ENCODE results near the gene ACAA1.

ACAA1 gene

DNA sequence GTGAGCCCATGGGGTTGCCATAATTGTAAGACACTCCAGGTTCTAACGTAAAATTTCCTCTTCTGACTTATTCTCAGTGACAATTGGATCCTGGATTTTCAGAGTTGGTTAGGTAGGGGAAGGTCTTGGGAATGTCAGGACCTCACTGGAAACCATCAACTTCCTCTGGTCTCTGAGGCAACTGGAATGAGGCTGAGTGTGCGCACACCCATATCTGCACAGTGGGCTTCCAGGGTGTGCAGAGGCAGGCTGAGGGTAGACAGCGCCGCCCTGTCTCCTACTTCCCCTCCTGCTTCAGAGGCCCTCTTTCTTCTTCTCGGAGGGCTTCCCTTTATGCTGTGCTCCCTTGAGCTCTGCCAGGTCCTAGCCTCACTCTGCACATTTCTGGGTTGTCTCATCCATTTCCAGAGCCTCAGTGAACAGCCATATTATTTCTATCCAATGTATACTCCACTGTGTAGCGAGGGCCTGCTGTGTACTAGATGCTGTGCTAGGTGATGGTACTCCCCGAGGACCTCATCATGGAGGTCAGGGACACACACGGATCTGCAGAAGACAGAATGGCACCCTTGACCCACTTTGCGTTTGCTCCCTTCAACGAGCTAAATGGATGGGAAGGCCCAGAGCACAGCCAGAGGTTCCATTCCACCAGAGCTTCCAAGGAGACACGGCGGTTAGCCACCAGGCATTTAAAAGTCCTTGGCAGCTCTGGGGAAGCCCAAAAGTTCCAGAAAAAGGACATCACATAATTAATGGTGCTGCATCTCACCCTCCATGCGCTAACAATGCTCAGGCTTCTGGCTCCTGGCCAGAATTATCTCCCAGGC lies 18.3 kb downstream of the ACAA1 start:
- DNase-seq (ENCODE audit: low read depth): no peak

DNA sequence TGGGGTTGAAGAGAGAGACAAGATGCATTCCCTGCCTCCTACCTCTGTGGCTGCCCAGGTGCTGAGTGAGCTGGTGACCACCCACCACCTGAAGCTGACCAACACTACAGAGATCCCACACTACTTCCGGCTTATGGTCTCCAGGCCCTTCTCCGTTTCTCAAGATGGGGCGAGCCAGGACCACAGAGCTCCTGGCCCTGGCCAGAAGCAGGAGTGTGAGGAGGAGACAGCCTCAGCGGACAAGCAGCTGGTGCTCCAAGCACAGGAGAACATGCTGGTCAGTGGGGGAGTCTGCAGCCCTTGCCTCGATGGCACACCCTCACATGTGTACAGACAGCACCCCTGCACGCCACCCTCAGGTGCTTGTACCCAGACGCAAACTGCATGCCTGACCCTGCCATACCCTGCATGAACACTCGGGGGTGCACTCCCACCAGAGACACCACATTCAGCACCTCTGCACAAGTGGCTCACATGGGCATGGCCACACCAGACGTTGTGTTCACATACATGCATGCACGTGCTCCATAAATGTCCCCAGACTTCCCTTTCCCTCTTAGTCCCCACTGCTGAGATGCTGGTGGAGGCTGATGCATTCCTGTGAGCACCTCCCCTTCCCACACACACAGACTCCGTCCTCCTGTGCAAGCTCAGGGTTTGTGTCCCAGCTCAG lies 19.0 kb downstream of the ACAA1 start:
- peak; percentile 57 for DNase-seq (ENCODE audit: low read depth)

DNA sequence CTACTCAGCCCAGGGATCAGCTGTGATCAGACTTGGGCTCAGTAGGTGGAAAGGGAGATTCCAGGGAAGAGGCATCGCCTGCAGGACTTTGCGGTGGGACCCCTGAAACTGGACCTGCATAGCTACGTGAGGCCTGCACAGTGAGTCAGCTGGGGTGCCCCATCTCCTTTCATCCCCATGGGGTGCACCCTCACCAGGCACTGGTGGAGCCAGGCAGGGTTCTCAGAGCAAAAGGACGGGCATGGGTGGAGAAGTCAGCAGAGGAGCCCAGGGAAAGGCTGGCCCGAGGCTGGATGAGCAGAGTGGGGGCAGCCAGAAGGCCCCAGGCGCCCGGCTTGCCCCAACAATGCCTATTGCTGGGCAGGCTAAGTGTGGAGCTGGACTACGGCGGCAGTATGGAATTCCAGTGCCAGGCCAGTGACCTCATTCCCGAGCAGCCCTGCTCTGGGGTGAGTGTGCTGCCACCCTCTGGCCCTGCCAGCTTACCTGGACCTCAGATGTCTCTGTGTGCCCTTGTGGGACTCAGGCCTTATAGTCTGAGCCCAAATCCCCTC lies 19.7 kb downstream of the ACAA1 start:
- DNase-seq (ENCODE audit: low read depth): no peak

DNA sequence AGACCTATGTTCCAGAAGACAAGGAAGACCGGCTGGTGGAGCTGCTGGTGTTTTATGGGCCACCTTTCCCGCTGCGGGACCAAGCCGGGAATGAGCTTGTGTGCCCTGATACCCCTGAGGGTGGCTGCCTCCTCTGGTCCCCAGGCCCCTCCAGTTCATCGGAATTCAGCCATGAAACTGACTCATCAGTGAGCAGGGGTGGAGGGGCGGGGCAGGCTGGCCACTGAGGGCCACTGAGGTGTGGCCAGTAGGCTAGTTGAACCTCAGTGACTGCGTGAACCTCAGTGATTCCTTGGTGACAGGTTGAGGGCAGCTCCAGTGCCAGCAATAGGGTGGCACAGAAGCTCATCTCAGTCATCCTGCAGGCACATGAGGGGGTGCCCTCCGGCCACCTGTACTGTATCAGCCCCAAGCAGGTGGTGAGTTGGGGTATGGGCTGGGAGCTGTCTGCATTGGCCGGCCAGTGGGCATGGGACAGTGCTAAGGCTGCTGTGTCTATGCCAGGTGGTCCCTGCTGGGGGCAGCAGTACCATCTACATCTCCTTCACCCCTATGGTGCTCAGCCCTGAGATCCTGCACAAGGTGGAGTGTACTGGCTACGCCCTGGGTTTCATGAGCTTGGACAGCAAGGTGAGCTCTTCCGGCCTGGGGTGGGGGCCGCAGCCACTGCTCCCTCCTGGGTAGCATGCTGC lies 20.3 kb downstream of the ACAA1 start:
- DNase-seq (ENCODE audit: low read depth): no peak

DNA sequence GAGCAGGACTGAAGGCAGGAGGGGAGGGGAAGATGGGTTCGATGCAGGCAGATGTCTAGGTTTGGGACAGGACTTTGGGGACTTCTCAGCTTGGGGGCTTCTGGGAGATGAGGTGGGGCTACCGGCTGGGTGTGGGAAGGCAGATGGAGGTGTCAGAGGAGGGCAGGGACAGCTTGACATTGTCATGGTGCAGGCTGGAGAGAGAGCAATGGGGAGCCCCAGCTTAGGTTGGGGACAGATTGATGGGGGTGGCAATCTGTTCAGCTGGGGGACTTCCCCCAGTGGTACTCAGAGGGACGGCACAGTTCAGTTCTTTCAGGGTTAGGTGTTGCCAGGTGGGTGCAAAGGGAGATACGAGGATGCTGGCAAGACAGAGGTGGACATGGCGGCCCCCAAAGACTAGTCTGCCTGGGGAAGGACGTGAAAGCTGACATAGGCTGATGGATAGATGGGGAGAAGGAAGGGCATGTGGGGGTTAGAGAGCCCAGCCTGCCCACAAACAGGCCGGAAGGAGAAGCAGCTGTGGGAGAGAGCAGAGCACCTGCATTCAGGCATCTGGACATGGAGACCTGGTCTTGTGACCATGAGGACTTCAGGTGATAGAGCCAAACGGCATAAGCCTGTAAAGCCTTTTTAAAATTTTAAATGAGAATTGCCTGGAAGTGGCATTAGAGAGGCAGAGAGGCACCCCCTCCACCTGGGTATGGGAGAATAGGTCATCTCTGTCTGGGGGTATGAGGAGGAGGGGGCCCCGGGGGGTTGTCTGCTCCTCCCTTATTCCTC lies 21.1 kb downstream of the ACAA1 start:
- no peak for DNase-seq (ENCODE audit: low read depth)

DNA sequence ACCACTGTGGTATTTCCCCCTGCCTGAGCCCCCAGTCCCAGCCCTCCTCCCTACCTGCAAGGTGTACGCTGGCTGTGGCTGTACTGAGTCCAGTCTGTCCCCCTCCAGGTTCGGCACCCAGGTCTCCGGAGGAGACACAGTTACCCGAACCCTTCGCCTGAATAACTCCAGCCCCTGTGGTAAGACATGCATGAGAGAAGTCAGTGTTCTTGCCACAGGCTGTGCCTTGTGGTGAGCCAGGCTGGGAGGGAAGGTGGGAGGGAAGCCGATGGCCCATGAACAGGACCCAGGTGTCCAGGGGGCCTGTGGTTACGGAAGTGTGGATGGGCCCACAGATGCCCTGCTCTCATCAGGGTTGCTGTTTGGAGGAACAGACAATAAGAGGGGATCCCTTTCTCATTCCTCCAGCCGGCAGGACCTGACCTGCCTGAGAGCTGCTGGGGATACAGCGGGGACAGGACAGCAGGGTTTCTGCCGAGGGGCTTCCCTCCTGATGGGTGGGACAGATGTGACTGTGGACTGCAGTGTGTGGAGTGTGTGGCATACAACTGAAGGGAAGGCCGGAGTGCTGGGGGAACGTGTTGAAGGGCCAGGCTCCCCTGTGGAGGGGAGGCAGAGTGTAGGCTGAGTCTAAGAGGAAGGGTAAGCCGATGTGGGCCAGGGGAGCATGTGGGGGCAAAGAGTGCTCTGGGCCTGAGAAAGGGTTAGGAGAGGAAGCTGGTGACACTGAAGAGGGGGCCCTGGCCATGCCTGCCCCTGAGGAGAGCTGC lies 21.9 kb downstream of the ACAA1 start:
- DNase-seq (ENCODE audit: low read depth): no peak

DNA sequence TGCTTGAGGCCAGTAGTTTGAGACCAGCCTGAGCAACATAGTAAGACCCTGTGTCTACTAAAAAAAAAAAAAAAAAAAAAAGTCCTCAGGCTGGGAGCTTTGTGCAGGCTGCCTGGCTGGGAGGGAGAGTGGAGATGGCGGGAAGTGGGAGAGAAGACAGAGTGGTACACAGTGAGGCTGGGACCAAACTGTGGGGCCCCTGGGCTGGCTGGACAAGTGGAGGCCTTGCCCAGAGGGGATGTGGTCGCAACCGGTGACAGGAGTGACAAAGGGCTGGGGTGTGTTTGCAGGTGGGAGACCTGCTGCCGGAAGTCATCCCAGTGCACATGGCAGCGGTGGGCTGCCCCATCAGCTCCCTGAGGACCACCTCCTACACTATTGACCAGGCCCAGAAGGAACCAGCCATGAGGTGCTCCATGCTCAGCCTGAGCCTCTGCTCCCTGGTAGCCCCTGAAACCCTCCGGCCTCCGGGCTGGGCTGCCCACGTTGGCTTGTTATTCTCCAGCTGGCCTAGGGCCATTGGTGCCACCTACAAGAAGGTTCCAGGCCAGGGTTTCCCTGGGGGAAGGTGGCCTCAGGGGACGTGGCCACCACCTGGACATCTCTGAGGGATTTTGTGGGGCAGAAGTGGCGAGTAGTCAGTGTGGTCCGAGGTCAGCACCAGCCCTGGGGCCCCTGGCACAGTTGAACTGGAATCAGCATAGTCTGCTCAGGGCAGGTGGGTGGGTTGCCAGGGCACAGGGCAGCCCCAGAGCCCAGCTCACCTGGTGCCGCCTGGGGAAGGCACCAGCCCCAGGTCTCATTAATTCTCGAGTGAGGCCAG lies 22.7 kb downstream of the ACAA1 start:
- no peak for DNase-seq (ENCODE audit: low read depth)

DNA sequence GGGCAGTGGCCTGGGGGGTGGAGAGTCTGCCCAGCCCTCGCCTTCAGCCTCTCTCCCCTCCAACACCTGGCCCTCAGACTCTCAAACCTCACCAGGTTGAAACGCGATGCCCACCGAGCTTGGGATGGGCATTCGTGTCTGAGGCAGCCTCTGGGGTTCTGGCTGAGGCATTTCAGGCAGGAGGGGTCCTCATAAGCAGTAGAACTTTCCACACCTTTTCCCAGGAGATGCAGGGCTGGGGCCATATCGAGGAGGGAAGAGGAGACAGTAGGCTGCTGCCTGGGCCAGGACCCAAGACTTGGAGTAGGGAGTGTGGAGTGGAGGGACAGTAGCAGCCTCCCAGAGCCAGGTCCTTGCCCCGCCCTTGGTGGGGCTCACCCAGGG lies 24.6 kb downstream of the ACAA1 start:
- DNase-seq (ENCODE audit: low read depth): no peak

DNA sequence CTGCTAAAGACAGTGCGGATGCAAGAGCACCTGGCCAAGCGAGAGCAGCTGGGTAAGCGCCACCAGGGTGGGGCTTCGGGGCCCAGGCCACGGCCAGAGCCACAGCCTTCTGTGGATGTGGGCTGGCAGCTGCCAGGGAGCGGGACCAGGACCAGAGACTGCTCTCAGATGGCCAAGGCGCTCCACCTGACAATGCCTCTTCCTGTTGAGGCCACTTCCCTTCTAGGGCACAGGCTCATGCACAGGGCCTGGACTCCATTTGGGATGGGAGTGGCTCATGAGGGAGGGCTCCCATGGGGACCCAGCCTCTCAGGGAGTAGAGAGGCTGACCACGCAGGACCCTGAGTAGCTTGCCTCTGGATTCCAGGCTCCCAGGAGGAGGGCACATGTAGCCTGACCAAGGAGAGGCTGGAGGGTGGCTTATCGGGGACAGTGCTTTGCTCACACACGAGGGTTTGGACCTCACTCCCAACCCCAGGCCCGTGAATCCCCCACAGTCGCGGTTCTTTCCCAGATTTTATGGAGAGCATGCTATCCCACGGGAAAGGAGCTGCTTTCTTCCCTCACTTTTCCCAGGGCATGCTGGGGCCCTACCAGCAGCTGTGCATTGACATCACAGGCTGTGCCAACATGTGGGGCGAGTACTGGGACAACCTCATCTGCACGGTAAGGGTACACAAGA lies 25.1 kb downstream of the ACAA1 start:
- no peak for DNase-seq (ENCODE audit: low read depth)

DNA sequence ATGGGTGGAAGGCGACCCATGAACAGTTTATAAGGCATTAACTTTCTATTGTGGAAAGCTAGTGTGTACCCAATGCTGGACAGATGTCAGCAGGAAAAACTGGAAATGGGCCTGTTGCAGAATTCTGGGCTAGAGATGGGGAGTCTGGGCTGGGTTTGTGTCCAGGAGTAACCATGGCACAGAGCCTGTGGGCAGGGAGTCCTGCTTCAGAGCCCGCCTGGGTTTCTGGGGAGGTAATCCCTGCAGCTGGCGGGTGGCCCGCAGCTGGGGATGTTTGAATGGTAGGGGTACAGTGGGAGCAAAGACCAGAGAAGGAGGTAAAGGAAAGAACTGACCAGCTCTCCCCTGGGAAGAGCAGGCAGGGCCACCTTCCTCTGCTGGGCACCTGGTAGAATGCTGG lies 25.7 kb downstream of the ACAA1 start:
- DNase-seq (ENCODE audit: low read depth): no peak

DNA sequence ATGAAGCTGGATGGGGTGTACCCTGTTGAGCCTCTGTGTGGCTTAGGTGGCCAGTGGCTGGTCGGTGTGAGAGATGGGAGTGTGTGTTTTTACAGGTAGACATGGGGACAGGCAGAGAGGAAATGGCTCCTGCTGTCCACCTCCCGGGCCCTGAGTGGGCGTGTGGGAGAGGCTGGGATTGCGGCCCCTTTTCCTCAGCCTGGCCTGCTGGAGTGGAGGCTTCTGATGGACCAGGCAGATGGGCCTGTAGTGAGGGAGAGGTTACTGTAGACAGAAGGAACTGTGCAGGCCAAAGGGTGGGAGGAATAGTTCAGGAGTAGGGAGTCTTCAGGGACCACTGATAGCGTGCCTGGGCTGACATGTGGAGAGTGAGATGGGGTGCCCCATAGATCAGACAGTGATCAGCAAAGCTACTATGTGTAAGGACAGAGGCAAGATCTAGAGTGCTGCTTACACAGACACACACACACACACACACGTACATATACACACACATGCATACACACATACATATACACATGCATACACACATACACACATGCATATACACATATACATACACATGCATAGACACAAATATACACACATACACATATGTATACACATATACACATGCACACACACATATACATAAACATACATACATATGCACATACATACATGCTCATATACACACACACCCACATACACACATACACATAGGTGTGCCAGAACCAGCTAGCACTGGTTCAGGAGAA lies 26.4 kb downstream of the ACAA1 start:
- DNase-seq (ENCODE audit: low read depth): no peak

DNA sequence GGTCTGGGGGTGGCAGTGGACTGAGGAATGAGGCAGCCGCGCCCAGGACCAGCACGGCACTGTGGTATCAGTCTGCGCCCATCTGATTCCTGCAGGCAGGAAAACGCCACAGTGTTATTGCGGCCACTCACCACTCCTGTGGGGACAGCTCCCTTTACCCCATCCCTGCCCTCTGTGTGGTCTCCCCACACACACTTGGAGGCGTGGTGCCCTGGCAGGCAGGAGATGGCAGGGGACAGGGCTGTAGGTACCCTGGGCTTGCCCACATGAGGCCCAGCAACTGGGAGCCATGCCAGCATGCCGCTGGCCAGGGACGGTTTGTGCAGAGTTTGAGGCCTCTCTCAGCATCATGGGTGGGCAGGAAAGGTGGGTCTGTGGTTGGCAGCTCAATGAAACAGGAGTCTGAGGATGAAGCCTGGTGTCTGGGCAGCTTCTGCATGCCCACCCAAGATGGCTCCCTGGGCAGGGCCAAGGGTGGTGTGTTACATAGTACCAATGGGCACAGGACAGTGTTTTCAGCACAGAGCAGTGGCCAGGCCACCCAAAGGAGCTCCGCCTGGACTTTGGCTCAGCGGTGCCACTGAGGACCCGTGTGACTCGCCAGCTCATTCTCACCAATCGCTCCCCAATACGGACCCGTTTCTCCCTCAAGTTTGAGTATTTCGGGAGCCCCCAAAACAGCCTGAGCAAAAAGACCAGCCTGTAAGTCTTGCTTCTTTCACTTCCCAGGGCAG lies 27.2 kb downstream of the ACAA1 start:
- DNase-seq (ENCODE audit: low read depth): no peak

DNA sequence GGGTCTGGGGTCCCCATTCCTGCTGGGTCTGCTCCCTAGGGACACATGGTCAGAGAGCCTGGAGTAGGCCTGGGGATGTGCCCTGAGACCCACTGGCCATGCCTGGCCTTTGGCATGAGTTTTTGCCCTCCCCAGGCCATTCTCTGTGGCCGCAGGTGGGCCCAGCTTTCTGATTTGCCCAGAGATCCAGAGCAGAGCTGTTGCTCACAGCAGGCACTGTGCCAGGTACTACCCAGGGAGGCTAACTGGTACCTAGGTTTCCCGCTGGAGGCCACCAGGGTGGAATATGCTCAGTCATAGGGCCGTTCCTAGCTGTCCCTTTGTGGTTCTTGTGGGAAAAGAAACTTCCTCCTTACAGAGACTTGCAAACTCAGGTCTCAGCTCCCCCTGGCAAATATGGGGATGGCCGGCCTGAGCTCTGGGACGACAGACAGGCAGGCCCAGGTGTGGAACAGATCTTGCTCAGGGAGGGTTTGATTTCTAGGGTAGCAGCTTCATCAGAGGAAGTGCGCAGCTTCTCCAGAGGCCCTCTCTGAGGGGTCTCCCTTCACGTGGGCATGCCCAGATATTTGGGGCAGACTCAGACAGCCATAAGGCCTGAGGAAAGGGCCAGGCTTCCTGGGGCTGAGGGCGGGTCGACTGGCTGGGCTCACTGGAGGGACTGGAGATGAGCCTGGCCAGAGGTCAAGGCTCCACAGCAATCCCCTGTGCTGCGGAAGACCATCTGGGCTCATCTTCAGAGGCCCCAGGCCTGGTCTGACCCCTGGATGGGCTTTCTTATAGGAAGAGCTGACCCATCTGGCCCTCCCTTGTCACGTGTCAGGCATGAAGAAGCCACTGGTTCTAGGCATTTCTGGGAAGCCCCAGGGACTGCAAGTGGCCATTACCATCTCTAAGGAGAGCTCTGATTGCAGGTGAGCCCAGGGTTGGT lies 28.0 kb downstream of the ACAA1 start:
- no peak for DNase-seq (ENCODE audit: low read depth)

DNA sequence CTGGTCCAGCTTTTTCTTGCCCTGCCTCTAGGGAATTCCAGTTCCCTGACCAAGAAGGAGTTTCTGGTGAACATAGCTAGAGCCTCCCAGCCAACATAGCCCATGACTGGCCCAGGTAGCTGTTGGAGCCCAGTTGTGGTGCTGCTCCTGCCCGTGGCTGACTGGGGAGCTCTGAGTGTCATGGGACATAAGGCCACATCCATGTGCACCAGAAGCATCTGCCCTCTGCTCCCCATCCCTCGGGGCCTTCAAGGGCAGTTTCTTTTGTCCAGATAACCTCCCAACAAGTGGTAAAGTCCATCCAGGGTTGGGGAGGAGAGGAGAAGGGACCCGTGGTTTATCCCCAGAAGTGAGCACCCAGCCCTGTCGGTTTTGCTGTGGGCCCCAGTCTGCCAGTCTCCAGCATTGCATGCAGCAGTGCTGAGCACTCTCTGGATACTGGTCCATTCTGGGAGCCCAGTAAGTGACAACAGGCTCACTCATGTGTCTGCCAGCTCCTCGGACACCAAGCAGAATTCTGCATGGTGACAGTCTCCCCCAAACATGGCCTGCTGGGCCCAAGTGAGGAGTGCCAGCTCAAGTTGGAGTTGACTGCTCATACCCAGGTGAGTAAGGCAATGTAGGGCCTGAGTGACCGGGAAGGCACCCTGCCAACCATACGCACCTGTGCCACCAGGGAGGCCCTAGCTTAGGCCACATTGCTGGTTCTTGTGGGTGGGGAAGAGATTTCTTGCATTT lies 28.8 kb downstream of the ACAA1 start:
- DNase-seq (ENCODE audit: low read depth): no peak

DNA sequence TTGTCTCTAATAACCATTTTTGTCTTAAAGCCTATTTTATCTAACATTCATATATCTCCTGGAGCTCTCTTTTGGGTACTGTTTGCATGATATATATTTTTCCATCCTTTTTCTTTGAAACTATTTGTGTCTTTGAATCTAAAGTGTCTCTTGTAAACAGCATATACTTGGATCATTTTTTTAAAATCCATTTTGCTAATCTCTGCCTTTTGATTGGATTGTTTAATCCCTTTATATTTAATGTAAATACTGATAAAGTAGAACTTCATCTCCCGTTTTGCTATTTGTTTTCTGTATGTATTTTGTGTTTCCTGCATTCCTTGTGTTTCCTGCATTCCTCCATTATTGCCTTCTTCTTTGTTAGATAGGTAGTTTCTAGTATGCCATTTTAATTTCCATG lies 31.4 kb downstream of the ACAA1 start:
- no peak for DNase-seq (ENCODE audit: low read depth)

DNA sequence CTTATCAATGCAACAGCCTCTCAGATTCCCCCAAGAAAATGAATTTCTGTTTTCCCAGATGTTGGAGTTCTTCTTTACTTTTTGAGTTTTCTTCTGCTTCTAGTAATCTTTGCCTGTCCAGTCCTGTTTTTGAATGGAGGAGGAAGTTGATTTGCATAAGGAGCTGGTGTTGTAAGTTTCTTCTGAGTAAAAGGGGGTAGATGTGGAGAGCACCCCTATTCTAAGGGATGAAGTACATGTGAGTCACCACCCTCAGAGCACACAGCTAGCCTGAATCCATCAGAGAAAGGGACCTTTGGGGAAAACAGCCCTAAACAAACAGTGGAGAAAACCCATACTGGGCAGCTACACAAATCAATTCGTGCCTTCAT lies 34.5 kb downstream of the ACAA1 start:
- DNase-seq (ENCODE audit: low read depth): no peak

Data from amniotic epithelial cell (primary cell).